ENCODE results near the gene FLNB.

- no peak for TF ChIP-seq STAT6 (CRISPR knock-in tag; IDR thresholded peaks at IDR 0.05; ENCODE audit: borderline replicate concordance)
- TF ChIP-seq ZFYVE20 (CRISPR knock-in tag; IDR thresholded peaks at IDR 0.05; ENCODE audit: borderline replicate concordance, low read depth): no peak
Observed at GRCh38 chr3:57960174-57960505, 48.1 kb upstream of the FLNB start.
